Endothelial cell (in vitro differentiated cells): ENCODE results near the gene DUT. TPM values are rescaled to one million over a fixed set of nuclear protein-coding genes. Genes with fewer than 3 reads are reported as not detected.

Experiments used
- DNase-seq: peaks from one replicate; pipeline ENCODE4 v3.0.0; 2021; ENCODE audit warnings: low spot score
- H3K27ac Mint-ChIP-seq: one replicate; pipeline ENCODE4 v1.8.0; 2021; ENCODE audit warnings: mixed read lengths, inconsistent platforms; ENCODE audit not compliant: unreplicated experiment
- H3K27me3 Mint-ChIP-seq: one replicate; pipeline ENCODE4 v1.8.0; 2021; ENCODE audit warnings: mild to moderate bottlenecking, moderate library complexity, mixed read lengths, inconsistent platforms; ENCODE audit not compliant: unreplicated experiment
- H3K36me3 Mint-ChIP-seq: one replicate; pipeline ENCODE4 v1.8.0; 2021; ENCODE audit warnings: mild to moderate bottlenecking, low read depth, mixed read lengths, inconsistent platforms; ENCODE audit not compliant: unreplicated experiment
- H3K4me1 Mint-ChIP-seq: one replicate; pipeline ENCODE4 v1.8.0; 2021; ENCODE audit warnings: mild to moderate bottlenecking, mixed read lengths, inconsistent platforms; ENCODE audit not compliant: unreplicated experiment
- H3K4me3 Mint-ChIP-seq: one replicate; pipeline ENCODE4 v1.8.0; 2021; ENCODE audit warnings: mild to moderate bottlenecking, mixed read lengths, inconsistent platforms; ENCODE audit not compliant: unreplicated experiment
- H3K9me3 Mint-ChIP-seq: one replicate; pipeline ENCODE4 v1.8.0; 2021; ENCODE audit warnings: mixed read lengths, inconsistent platforms; ENCODE audit not compliant: unreplicated experiment
- total RNA-seq: library from RNA; stranded (reverse); fragmentation: NEBNext Ultra II Directional; extraction: Animal tissue kit (Norgen Biotek cat#: 25700); gene quantifications from one replicate; pipeline ENCODE4 v1.2.1, GENCODE V29; 2021; ENCODE audit not compliant: unreplicated experiment
- TF ChIP-seq, protein P1 (sequence below): fragments of 200-600 bp; sonication (generic); IDR thresholded peaks from one replicate; pipeline ENCODE4 v1.5.0; 2021; ENCODE audit warnings: antibody characterized with exemption; ENCODE audit not compliant: unreplicated experiment

The DUT gene
- total RNA-seq, 1 donor from 2014 or later, result 71.5 TPM

DNA sequence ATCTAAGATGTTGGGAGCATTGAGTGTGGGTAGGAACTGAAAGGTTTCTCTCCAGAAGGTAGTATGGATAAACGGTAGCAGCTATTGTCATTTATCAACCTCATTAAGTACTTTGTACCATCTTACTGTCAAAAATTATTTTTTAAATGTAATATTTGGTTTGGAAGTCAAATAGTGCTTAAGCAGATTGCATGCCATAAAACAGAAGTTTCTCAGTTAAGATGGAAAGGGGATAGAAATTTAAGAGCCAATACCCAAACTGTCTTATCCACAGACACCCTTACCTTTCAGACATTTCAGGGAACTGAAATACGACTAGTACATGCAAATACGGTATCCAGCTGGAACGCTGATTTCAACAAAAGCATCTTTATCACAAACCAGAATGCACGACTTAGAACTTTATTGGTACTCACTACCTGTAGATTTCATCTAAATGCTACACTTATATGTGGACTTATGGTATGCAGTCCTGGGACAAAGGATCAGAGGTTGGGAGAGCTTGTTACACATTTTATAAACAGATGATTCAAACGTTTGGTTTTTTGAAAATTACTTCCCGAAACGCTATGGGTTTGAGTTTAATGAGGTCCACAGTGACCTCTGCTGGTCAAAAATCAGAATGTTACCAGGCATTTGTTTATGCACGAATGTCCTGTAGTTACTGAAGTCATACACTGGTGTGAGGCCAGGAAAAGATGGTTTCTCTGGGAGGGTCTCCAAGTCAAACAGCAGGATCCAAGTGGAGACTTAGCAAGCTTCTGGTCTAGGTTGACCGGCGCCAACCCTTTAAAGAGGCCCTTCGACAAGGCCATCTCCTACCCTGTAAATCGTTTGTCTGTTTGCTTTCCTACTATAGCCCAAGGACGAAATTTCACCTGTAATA, 45.7 kb upstream of the DUT start:
- Mint-ChIP-seq H3K9me3 (no peaks in the 10 kb centered on the region), H3K4me3 (no peak overlapping the region), H3K36me3 (no peaks in the 10 kb centered on the region), H3K27ac (no peak overlapping the region), H3K4me1 (no peaks in the 10 kb centered on the region), H3K27me3 (no peaks in the 10 kb centered on the region)
- DNase-seq, result peak; percentile 68
- TF ChIP-seq, protein P1, sequence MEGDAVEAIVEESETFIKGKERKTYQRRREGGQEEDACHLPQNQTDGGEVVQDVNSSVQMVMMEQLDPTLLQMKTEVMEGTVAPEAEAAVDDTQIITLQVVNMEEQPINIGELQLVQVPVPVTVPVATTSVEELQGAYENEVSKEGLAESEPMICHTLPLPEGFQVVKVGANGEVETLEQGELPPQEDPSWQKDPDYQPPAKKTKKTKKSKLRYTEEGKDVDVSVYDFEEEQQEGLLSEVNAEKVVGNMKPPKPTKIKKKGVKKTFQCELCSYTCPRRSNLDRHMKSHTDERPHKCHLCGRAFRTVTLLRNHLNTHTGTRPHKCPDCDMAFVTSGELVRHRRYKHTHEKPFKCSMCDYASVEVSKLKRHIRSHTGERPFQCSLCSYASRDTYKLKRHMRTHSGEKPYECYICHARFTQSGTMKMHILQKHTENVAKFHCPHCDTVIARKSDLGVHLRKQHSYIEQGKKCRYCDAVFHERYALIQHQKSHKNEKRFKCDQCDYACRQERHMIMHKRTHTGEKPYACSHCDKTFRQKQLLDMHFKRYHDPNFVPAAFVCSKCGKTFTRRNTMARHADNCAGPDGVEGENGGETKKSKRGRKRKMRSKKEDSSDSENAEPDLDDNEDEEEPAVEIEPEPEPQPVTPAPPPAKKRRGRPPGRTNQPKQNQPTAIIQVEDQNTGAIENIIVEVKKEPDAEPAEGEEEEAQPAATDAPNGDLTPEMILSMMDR, result peak; percentile 73

DNA sequence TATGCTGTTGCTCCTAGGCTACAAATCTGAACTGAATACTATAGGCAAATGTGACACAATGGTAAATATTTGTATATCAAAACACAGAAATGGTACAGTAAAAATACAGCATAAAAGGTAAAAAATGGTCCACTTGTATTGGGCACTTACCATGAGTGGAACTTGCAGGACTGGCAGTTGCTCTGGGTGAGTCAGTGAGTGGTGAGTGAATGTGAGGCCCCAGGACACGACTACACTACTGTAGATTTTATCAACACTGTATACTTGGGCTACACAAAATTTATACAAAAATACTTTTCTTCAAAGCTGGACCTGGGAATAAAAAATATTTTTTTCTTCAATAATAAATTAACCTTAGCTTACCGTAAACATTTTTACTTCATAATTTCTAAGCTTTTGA, 41.6 kb upstream of the DUT start:
- no peaks in the 10 kb centered on the region for H3K36me3 Mint-ChIP-seq
- DNase-seq, result no peak
- no peaks in the 10 kb centered on the region for H3K9me3 Mint-ChIP-seq
- H3K27ac Mint-ChIP-seq, result no peak overlapping the region
- TF ChIP-seq, protein P1, result no peak
- H3K27me3 Mint-ChIP-seq, result no peaks in the 10 kb centered on the region
- no peak overlapping the region for H3K4me3 Mint-ChIP-seq
- H3K4me1 Mint-ChIP-seq, result peaks cover 3% of the 10 kb centered on the region

DNA sequence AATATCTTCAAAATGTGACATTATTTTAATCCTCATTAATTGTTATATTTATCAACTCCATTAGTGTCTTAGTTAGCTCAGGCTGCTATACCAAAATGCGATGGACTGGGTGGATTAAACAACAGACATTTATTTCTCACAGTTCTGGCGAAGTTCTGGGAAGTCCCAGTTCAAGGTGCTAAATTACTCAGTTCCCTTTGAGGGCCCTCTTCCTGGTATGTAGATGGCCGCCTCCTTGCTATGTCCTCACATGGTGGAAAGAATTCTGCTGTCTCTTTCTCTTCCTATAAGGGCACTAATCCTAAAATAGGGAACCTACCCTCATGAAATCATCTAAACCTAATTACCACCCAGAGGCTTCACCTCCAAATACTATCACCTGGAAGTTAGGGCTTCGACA, 38.8 kb upstream of the DUT start:
- Mint-ChIP-seq H3K27ac (no peak overlapping the region), H3K4me1 (peaks cover 3% of the 10 kb centered on the region), H3K4me3 (no peak overlapping the region), H3K27me3 (no peaks in the 10 kb centered on the region), H3K36me3 (no peaks in the 10 kb centered on the region), H3K9me3 (no peaks in the 10 kb centered on the region)
- no peak for DNase-seq
- TF ChIP-seq, protein P1, result no peak

DNA sequence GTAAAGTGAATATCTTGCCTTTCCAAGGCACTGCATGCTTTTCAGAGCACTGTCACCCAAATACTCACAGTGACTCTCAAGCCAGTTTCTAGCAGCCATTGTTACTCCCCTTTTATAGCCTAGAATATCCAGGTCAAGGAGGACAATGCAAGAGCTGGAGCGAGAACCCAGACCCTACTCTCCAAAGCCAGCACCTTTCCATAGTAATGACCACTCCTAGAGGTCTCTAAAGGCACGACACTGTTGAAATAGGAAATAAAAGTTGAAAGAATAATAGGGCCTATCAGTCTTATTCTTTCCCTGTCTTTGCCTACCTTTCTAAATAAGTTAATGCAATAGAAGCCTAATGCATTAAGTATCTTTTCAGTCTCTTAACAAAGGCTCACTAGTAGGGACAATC, 33.6 kb upstream of the DUT start:
- no peaks in the 10 kb centered on the region for H3K4me1 Mint-ChIP-seq
- H3K4me3 Mint-ChIP-seq, result no peak overlapping the region
- no peaks in the 10 kb centered on the region for H3K27me3 Mint-ChIP-seq
- H3K9me3 Mint-ChIP-seq, result no peaks in the 10 kb centered on the region
- H3K36me3 Mint-ChIP-seq, result no peaks in the 10 kb centered on the region
- no peak overlapping the region for H3K27ac Mint-ChIP-seq
- TF ChIP-seq, protein P1, result no peak
- no peak for DNase-seq

DNA sequence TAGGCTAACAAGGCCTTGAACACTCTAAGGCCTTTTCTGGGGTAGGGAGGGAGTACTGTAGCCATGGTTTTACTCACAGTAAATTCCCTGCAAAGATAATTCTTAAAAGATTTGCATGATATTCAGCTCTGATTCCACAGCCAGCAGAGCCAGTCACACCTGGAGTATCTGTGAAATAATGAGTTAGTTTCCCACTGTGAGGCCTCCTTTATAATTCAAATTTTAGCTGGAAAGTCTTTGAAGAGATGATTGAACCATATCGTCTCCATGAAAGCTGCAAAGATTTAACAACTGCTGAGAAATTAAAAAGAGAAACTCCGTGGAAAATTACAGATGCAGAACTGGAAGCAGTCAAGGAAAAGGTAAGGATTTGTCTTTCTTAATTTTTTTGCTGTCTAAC, 32.3 kb upstream of the DUT start:
- Mint-ChIP-seq H3K36me3 (no peaks in the 10 kb centered on the region), H3K27ac (no peak overlapping the region), H3K4me3 (no peak overlapping the region), H3K4me1 (no peaks in the 10 kb centered on the region), H3K27me3 (no peaks in the 10 kb centered on the region), H3K9me3 (no peaks in the 10 kb centered on the region)
- DNase-seq, result no peak
- TF ChIP-seq, protein P1, result no peak
